Fibroblast of lung (primary cell): ENCODE data around the gene AQP9.

Experiments used
- CTCF ChIP-seq, 2 donors: IDR thresholded peaks in 1 of 2; conservative IDR thresholded peaks in 1 of 2; 1 replicate in 1 of 2; 2 replicates in 1 of 2; pipeline ENCODE4 v1.5.1; 2011 to 2012; ENCODE audit warnings: low read length in 2 of 2, control low read depth in 1 of 2, inconsistent platforms in 1 of 2, low read depth in 1 of 2, mild to moderate bottlenecking in 1 of 2
- EZH2 ChIP-seq: IDR thresholded peaks from 2 replicates; pipeline ENCODE4 v1.5.1; 2012; ENCODE audit warnings: low read length, control low read depth, mild to moderate bottlenecking; ENCODE audit errors: missing control alignments

DNA sequence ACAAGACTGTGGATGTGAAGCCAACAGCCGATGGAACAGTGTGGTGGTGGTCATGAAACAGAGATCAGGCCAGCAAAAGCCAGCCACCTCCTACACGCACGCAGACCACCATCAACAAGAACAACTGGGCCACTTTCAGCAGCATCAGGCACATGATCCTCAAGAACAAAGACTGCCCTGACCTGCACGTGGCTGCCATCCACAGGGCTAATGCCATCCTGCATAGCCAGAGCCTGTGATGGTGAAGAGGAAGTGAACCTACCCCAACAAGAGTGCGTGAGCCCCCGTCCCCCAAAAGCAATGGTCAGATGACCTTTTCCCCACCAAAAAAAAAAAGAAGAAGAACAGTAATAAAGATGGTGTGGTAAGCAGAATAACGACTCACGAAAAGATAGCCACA, 62.6 kb downstream of the AQP9 start:
- TF ChIP-seq CTCF (conservative IDR thresholded peaks at IDR 0.05 in 1 of 2, IDR thresholded peaks at IDR 0.05 in 1 of 2; ENCODE audit: low read depth in 1 of 2, low read length in 2 of 2), result no peak
- no peak for TF ChIP-seq EZH2
